Osteoblast (primary cell): ENCODE data around the gene BTLA. TPM values are rescaled to one million over a fixed set of nuclear protein-coding genes. Genes with fewer than 3 reads are reported as not detected.

Experiments
- DNase-seq: peaks from one replicate; pipeline ENCODE4 v3.0.0; 2011; ENCODE audit warnings: low spot score, mixed read lengths; ENCODE audit not compliant: insufficient read length; ENCODE audit errors: missing footprints
- H2AFZ ChIP-seq: 2 replicates; pipeline ENCODE4 v1.6.0; 2011; ENCODE audit warnings: mild to moderate bottlenecking, low read length
- H3K27ac ChIP-seq: 2 replicates; pipeline ENCODE4 v1.5.1; 2011; ENCODE audit warnings: mild to moderate bottlenecking, low read depth, low read length, moderate library complexity
- H3K27me3 ChIP-seq: 2 replicates; pipeline ENCODE4 v1.6.0; 2012; ENCODE audit warnings: mild to moderate bottlenecking, control low read depth, inconsistent platforms, low read length, moderate library complexity; ENCODE audit not compliant: insufficient read depth
- H3K36me3 ChIP-seq: 2 replicates; pipeline ENCODE4 v1.5.1; 2011; ENCODE audit warnings: mild to moderate bottlenecking, low read length, control low read depth, moderate library complexity; ENCODE audit not compliant: insufficient read depth
- H3K4me1 ChIP-seq: 2 replicates; pipeline ENCODE4 v1.5.1; 2011; ENCODE audit warnings: mild to moderate bottlenecking, low read length, control low read depth, moderate library complexity; ENCODE audit not compliant: insufficient read depth
- H3K4me2 ChIP-seq: 2 replicates; pipeline ENCODE4 v1.6.0; 2011; ENCODE audit warnings: mild to moderate bottlenecking, low read length; ENCODE audit not compliant: insufficient read depth
- H3K4me3 ChIP-seq: fragments of 200-600 bp; sonication (generic); 3 replicates; pipeline ENCODE4 v1.5.1; 2012; ENCODE audit warnings: mild to moderate bottlenecking, low read length, inconsistent platforms; ENCODE audit not compliant: insufficient read depth
- H3K79me2 ChIP-seq: 2 replicates; pipeline ENCODE4 v1.6.0; 2012; ENCODE audit warnings: mild to moderate bottlenecking, low read length, control low read depth, inconsistent platforms; ENCODE audit not compliant: insufficient read depth
- H3K9me3 ChIP-seq: 2 replicates; pipeline ENCODE4 v1.5.1; 2011; ENCODE audit warnings: low read depth, low read length, control low read depth
- H4K20me1 ChIP-seq: 2 replicates; pipeline ENCODE4 v1.6.0; 2012; ENCODE audit warnings: mild to moderate bottlenecking, low read length, control low read depth; ENCODE audit not compliant: insufficient read depth
- CTCF ChIP-seq: IDR thresholded peaks from 2 replicates; pipeline ENCODE4 v1.5.1; 2011; ENCODE audit warnings: mild to moderate bottlenecking, low read depth, low read length, moderate library complexity; ENCODE audit errors: extremely low read depth
- total RNA-seq: library from RNA; depleted of rRNA; stranded (reverse); fragments of >200 nt; gene quantifications from 2 replicates; pipeline ENCODE4 v1.2.3, GENCODE V29; 2012

The BTLA gene
- total RNA-seq, 1 donor, result 0.36 TPM

GRCh38 chr3:112456147-112456546 lies 43.1 kb downstream of the BTLA start:
- DNase-seq, result no peak
- peaks cover 2% of the 10 kb centered on the region for H3K27me3 ChIP-seq

GRCh38 chr3:112448939-112449338 lies 50.3 kb downstream of the BTLA start:
- Histone ChIP-seq H2AFZ (no peak overlapping the region), H3K9me3 (no peaks in the 10 kb centered on the region), H3K27ac (peak overlapping the region; percentile 3), H4K20me1 (no peaks in the 10 kb centered on the region), H3K79me2 (no peaks in the 10 kb centered on the region), H3K4me1 (peaks cover 8% of the 10 kb centered on the region), H3K4me2 (no peak overlapping the region), H3K27me3 (no peaks in the 10 kb centered on the region), H3K36me3 (no peaks in the 10 kb centered on the region), H3K4me3 (no peak overlapping the region)
- no peak for DNase-seq
- no peak for TF ChIP-seq CTCF

More at GRCh38 chr3:112456147-112456546, 43.1 kb downstream of the BTLA start:
- Histone ChIP-seq H3K4me1 (no peaks in the 10 kb centered on the region), H3K36me3 (no peaks in the 10 kb centered on the region), H3K9me3 (no peaks in the 10 kb centered on the region), H3K79me2 (no peaks in the 10 kb centered on the region), H3K4me3 (no peak overlapping the region), H4K20me1 (no peaks in the 10 kb centered on the region), H2AFZ (no peak overlapping the region), H3K27ac (no peak overlapping the region), H3K4me2 (no peak overlapping the region)
- TF ChIP-seq CTCF, result no peak

- no peaks in the 10 kb centered on the region for H3K79me2 ChIP-seq
- no peak overlapping the region for H3K4me2 ChIP-seq
- H3K36me3 ChIP-seq, result no peaks in the 10 kb centered on the region
- TF ChIP-seq CTCF, result no peak
- H3K4me1 ChIP-seq, result peaks cover 8% of the 10 kb centered on the region
- H2AFZ ChIP-seq, result no peak overlapping the region
- H4K20me1 ChIP-seq, result no peaks in the 10 kb centered on the region
- no peak overlapping the region for H3K4me3 ChIP-seq
- no peaks in the 10 kb centered on the region for H3K27me3 ChIP-seq
- no peak overlapping the region for H3K27ac ChIP-seq
- DNase-seq, result no peak
- H3K9me3 ChIP-seq, result no peaks in the 10 kb centered on the region
These were observed 52.9 kb downstream of the BTLA start for GRCh38 chr3:112446343-112446742.

GRCh38 chr3:112445839-112446238 lies 53.4 kb downstream of the BTLA start:
- no peak for TF ChIP-seq CTCF
- Histone ChIP-seq H3K36me3 (no peaks in the 10 kb centered on the region), H3K27me3 (peaks cover 3% of the 10 kb centered on the region), H3K4me1 (peaks cover 8% of the 10 kb centered on the region), H3K4me3 (no peak overlapping the region), H2AFZ (no peak overlapping the region), H3K4me2 (no peak overlapping the region), H3K9me3 (no peaks in the 10 kb centered on the region), H4K20me1 (no peaks in the 10 kb centered on the region), H3K27ac (no peak overlapping the region), H3K79me2 (no peaks in the 10 kb centered on the region)
- no peak for DNase-seq
